H1 (cell line): ENCODE measurements around the gene SMG1.

Experiments used
- CBX5 ChIP-seq: fragments of 300-800, 300-1000 bp; sonication (generic); IDR thresholded peaks from 2 replicates; pipeline ENCODE4 v1.7.1; 2016; ENCODE audit warnings: antibody characterized with exemption, low read length, low read depth
- CTCF ChIP-seq, 3 experiments: IDR thresholded peaks; 1 replicate in 2 of 3; 2 replicates in 1 of 3; pipeline versions ENCODE4 v1.5.1 to v1.6.1; 2011; ENCODE audit warnings: low read length in 3 of 3, mild to moderate bottlenecking in 3 of 3, inconsistent platforms in 2 of 3, low read depth in 1 of 3, moderate library complexity in 1 of 3; ENCODE audit not compliant: insufficient read depth in 1 of 3; ENCODE audit errors: control extremely low read depth in 1 of 3
- HDAC2 ChIP-seq, 2 experiments: fragments of 300-600 bp in 1 of 2; sonication (generic) in 1 of 2; IDR thresholded peaks; 2 replicates each; pipeline ENCODE4 v1.6.1; 2011 to 2012; ENCODE audit warnings: low read depth in 2 of 2, low read length in 2 of 2, mild to moderate bottlenecking in 2 of 2, moderate library complexity in 2 of 2, borderline replicate concordance in 1 of 2, inconsistent platforms in 1 of 2
- NRF1 ChIP-seq: IDR thresholded peaks from 2 replicates; pipeline ENCODE4 v1.6.1; 2011; ENCODE audit warnings: mild to moderate bottlenecking, low read depth, low read length, improper control_type of control experiment
- SRF ChIP-seq: IDR thresholded peaks from 2 replicates; pipeline ENCODE4 v1.6.1; 2011; ENCODE audit warnings: mild to moderate bottlenecking, low read depth, low read length, moderate library complexity

GRCh38 chr16:18959031-18959505 lies 32.9 kb upstream of the SMG1 start:
- no peak for TF ChIP-seq HDAC2 (IDR thresholded peaks at IDR 0.05; ENCODE audit: borderline replicate concordance in 1 of 2, low read depth in 2 of 2, low read length in 2 of 2)
- TF ChIP-seq CTCF (IDR thresholded peaks at IDR 0.05; ENCODE audit: control extremely low read depth in 1 of 3, insufficient read depth in 1 of 3, low read depth in 1 of 3, low read length in 3 of 3) = no peak
- no peak for TF ChIP-seq SRF
- TF ChIP-seq NRF1 = no peak
- TF ChIP-seq CBX5 = no peak
